Non-pigmented ciliary epithelial cell (primary cell): ENCODE data around the gene LMOD3.

Source experiments
- DNase-seq: peaks from one replicate; pipeline ENCODE4 v3.0.0-alpha.2; 2010; ENCODE audit warnings: low read depth

LMOD3 gene

DNA sequence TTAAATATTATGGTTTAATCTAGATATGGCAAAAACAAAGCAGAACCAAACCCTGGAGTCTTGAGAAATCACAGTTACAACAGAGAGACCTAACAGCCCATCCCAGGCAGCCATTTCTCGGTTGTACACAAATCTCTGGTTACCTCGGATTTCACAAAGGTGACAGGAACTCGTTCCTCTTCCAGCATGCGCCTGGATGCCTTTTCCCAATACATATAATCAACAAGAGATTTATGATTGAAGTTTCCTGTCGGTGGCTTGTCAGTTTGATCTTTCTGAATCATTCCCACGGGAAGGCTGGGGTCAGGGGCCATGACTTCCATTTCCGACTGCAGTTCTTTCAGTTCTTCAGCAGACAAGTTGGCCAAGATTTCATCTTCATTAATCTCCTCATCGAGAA lies 445 bp downstream of the LMOD3 start:
- no peak for DNase-seq

DNA sequence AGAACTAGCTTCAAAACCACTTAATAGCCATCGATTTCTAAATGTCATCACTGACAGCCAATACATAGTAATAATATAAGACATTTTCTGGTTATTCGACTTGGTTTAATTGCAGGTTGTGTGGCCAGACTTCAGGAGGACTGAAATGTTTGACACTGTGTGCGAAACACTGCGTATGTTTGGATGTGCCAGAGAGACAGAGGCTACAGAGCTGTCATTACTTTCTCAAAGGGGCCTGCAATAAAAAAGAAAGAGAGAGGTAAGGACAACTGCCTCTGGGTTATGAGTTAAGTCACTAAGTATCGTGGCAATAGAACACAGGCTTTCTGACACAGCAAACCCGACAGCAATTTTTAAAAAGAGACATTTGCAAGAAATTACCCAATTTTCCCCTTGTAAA lies 882 bp downstream of the LMOD3 start:
- no peak for DNase-seq

GRCh38 chr3:69120879-69121464 lies 1.4 kb downstream of the LMOD3 start:
- DNase-seq, result peak; percentile 50

DNA sequence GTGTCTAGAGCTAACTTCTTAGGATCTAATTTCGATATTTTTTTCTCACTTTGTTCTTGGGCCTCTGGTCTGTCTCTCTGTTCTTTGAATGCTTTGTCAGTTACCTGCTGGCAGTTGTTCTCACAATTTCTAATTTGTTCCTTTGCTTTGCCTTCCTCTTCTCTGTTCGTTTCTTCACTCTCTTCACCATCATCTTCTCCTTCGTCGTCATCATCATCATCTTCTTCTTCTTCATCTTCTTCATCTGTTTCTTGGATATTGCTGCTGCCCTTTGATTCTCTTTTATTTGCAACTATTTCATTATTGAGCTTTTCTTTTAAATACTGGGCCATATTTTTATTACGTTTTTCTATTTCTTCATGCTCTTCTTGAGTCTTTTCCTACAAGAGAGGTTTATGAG lies 2.7 kb downstream of the LMOD3 start:
- no peak for DNase-seq

GRCh38 chr3:69119138-69119537 lies 3.3 kb downstream of the LMOD3 start:
- DNase-seq, result no peak

GRCh38 chr3:69118555-69118954 lies 3.8 kb downstream of the LMOD3 start:
- no peak for DNase-seq

GRCh38 chr3:69116897-69117296 lies 5.5 kb downstream of the LMOD3 start:
- no peak for DNase-seq

GRCh38 chr3:69116162-69116561 lies 6.2 kb downstream of the LMOD3 start:
- DNase-seq, result no peak

- no peak for DNase-seq
Measured at GRCh38 chr3:69115731-69116130, 6.7 kb downstream of the LMOD3 start.

GRCh38 chr3:69113536-69113935 lies 8.9 kb downstream of the LMOD3 start:
- no peak for DNase-seq

DNA sequence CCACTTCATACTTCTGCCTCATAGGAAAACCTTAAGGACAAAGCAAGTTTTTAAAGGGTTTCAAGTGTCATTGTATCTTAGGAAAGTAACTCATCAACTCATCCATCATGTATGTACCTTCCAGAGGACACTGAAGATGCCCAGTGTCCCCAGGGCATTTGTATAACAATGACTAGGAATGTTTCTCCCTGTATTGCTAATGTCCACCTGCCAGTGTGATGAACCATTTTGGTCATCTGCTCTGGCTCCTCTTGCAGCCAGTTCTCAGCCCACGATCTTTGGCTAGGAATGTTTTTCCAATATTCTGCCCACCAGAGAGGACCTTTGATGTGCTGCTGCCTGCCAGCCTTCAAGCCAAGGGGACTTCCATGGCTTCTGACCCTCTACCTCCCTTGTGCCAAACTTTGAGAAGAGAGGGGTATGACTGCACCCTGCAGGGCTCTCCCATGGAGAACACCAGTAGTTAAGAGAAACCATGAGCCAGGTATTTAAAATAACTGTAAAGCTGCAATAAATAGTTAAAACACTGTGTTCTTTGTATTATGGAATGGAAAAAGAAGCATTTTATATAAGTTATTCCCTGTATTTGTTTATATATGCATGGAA lies 11.4 kb downstream of the LMOD3 start:
- no peak for DNase-seq

DNA sequence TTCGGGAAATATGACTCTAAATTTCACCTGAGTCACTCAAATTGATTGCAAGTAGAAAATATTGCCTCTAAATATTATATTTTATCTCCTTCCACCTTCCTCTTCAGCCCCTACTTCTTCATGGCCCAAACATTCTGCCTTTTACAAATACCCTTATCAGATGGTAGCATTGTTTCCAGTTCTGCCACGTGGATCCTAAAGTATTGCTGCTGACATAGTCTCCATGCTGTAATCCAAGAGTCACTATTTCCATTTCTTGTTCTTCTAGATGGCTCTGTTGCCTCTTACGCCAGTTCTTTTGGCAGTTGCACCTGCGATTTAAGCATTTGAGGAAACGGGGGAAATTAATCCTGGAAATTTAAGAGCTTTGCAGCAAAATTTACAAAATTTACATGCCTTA lies 13.6 kb downstream of the LMOD3 start:
- no peak for DNase-seq

DNA sequence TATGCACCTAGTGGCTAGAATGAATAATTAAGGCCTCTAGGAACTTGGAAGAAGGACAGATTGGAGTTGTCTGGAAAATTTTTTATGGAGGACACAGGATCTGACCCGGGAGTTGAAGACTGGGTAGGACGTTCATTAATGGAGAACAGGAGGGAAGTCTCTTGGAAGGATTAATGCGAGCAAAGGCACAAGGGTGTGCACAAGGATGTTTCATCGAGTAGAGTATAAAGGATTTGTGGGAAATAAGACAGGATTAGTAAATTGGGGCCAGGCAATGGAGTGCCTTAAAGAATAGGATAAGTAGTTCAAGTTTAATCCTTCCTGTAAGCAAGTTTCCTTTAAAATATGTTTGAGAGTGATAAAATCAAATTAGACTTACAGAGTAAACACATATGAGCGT lies 14.6 kb downstream of the LMOD3 start:
- no peak for DNase-seq

DNA sequence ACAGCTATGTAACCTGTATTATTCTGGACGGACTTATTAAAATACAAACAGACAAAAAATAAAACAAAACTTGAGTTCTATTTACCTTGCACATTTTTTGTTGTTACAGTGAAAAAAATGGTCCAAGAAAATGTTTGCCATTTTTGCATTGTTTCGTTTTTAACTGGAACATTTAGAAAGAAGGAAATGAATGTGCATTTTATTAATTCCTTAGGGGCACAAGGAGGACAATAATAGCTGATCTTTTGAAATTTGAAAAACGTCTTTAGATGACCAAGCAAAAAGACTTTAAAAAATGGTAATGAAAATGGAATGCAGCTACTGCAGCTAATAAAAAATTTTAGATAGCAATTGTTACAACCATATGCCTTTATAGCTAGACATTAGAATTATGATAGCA lies 17.1 kb downstream of the LMOD3 start:
- DNase-seq, result no peak

DNA sequence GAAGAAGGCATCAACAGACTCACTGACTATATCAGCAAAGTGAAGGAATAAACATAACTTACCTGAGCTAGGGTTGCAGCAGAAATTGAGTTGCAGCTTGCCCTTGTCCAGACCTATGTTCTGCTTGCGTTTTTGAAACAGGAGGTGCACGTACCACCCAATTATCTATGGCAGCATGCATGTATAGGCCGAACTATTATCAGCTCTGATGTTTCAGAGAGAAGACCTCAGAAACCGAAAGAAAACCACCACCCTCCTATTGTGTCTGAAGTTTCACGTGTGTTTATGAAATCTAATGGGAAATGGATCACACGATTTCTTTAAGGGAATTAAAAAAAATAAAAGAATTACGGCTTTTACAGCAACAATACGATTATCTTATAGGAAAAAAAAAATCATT lies 17.8 kb downstream of the LMOD3 start:
- DNase-seq, result no peak

DNA sequence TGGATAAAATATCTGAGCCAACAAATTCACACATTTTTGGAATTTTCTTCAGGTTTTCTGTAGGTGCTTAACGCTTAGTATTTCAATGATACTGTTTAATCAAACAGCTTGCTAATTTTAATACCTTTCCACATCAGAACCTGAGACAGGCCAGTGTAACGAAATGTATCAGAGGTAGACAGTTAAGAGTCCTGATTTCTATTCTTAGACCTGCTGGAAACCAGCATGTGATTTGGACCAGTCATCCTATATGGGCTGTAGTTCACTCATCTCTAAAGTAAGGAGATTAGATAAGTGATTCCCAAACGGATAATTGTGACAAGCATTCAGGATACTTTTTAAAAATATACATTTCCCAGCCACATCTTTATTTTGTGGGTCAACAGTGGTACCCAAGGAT lies 19.3 kb downstream of the LMOD3 start:
- DNase-seq, result no peak

DNA sequence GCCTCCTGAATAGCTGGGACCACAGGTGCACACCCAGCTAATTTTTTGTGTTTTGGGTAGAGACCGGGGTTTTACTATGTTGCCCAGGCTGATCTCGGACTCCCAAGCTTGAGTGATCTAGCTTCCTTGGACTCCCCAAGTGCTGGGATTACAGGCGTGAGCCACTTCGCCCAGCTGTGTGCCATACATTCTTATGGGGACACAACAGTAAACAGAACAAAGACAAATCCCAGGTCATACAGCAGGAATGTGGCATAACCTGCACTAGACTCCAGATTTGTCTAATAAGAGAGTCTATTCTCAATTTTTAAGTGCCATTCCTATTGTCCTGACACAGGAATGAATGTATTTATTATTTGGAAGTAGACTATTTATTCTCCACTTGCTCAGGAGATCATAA lies 20.0 kb downstream of the LMOD3 start:
- no peak for DNase-seq

- no peak for DNase-seq
Measured at GRCh38 chr3:69099576-69099975, 22.8 kb downstream of the LMOD3 start.

DNA sequence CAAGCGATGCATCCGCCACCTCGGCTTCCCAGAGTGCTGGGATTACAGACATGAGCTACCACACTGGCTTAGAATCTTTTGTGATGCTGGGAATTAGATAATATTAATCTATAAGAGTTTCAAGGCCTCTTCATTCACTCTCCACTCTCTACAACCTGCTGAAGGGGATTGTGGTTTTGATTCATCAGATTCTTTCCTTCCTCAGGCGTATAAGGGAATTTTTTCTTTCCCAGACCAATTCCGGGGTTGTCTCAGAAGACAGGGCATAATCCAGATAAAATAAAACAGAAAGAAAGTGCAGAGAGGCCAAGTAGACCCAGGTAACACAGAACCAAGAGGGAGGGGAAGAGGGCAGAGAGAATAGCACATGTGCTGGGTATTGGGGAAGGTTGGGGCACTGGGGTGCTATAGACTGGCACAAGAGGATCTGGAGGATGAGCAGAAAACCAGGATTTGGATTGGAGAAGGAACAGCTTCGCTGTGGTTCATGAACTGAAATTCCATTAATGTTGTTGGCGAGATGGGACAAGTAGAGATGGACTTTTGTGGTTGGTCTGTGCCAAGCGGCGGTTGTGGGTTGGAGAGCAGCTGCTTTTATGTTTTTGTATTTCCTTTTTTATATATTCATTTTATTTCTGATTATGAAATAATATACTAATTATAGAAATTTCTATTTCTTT lies 24.8 kb downstream of the LMOD3 start:
- DNase-seq, result no peak

GRCh38 chr3:69096299-69096698 lies 26.1 kb downstream of the LMOD3 start:
- no peak for DNase-seq

DNA sequence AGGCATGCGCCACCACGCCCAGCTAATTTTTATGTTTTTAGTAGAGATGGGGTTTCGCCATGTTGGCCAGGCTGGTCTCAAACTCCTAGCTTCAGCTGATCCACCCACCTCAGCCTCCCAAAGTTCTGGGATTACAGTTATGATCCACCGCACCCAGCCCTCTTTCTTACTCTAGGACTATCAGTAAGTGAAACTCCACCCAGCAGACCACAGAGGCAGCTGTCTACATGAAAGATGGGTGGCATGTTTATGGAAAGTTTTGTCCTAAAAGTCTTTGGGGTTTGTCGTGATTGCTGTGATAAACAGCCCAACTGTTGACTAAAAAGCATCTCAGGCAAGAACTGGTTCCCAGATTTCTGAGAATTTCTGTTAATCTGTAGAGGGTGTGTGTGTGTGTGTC lies 26.8 kb downstream of the LMOD3 start:
- no peak for DNase-seq

DNA sequence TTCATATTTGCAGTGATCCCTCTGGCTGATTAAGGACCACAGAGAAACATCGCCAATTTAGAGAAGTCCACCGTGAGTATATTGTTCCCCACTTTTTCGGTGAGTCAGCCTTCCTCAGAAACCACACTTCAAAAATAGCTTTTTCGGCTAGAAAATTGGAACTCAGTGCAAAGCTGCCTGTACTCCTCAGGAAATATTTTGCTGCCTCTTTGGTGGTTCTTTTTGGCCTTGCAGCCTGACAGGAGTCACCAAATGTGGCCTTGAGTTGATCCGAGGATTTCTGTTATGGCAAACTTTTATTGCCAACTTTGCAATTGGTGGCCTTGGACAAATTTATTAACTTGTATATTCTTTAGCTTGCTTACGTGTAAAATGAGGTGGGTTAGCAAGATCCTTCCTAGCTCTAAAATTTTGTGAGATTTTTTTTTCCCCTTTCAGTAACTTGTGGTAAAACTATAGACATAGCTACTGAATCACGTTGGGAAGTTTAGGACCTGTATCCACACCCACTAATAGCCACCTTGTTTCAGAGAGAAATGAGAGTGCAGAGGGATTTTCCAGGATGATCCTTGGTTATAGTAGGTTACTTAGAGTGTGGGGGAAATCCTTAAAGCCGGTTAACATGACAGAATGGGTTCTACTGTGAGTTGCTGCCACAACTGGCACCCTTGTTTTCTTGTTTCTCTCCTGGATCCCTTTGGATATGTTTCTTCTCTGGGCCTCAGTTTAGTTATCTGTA lies 27.8 kb downstream of the LMOD3 start:
- DNase-seq, result no peak

GRCh38 chr3:69092030-69092516 lies 30.3 kb downstream of the LMOD3 start:
- DNase-seq, result no peak
